GM23248 (cell line): ENCODE results near the gene TYMP. TPM values are rescaled to one million over a fixed set of nuclear protein-coding genes. Genes with fewer than 3 reads are reported as not detected.

Experiments used
- DNase-seq: peaks from one replicate; pipeline ENCODE4 v3.0.0-alpha.2; 2015
- H2AFZ ChIP-seq: fragments of 200-600 bp; sonication (generic); 2 replicates; pipeline ENCODE4 v1.6.1; 2016; ENCODE audit warnings: antibody characterized with exemption
- H3F3A ChIP-seq: fragments of 200-600 bp; sonication (generic); 2 replicates; pipeline ENCODE4 v1.6.1; 2016; ENCODE audit warnings: mild to moderate bottlenecking, antibody characterized with exemption, mixed run types; ENCODE audit not compliant: insufficient read depth
- H3K27ac ChIP-seq: fragments of 200-600 bp; sonication (generic); 2 replicates; pipeline ENCODE4 v1.5.1; 2016; ENCODE audit warnings: mild to moderate bottlenecking
- H3K27me3 ChIP-seq: fragments of 200-600 bp; sonication (generic); replicated peaks from 2 replicates; pipeline ENCODE4 v1.6.1; 2016; ENCODE audit warnings: mild to moderate bottlenecking; ENCODE audit not compliant: insufficient read depth
- H3K36me3 ChIP-seq: fragments of 200-600 bp; sonication (generic); 2 replicates; pipeline ENCODE4 v1.6.1; 2016; ENCODE audit warnings: low read depth, mild to moderate bottlenecking
- H3K4me1 ChIP-seq: fragments of 200-600 bp; sonication (generic); 2 replicates; pipeline ENCODE4 v1.6.1; 2016; ENCODE audit warnings: mild to moderate bottlenecking; ENCODE audit not compliant: insufficient read depth
- H3K4me2 ChIP-seq: fragments of 200-600 bp; sonication (generic); one replicate; pipeline ENCODE4 v1.6.1; 2016; ENCODE audit warnings: mild to moderate bottlenecking; ENCODE audit not compliant: unreplicated experiment
- H3K4me3 ChIP-seq: fragments of 200-600 bp; sonication (generic); 2 replicates; pipeline ENCODE4 v1.5.1; 2016; ENCODE audit warnings: mild to moderate bottlenecking
- H3K79me2 ChIP-seq: fragments of 200-600 bp; sonication (generic); 2 replicates; pipeline ENCODE4 v1.6.1; 2016; ENCODE audit warnings: mild to moderate bottlenecking; ENCODE audit not compliant: insufficient read depth
- H3K9ac ChIP-seq: fragments of 200-600 bp; sonication (generic); 2 replicates; pipeline ENCODE4 v1.6.1; 2016; ENCODE audit warnings: mild to moderate bottlenecking
- H3K9me2 ChIP-seq: fragments of 200-600 bp; sonication (generic); 2 replicates; pipeline ENCODE4 v1.6.1; 2016; ENCODE audit warnings: mixed run types, mild to moderate bottlenecking, moderate library complexity; ENCODE audit not compliant: insufficient read depth
- H3K9me3 ChIP-seq: fragments of 200-600 bp; sonication (generic); one replicate; pipeline ENCODE4 v1.6.1; 2017; ENCODE audit warnings: low read depth
- H4K20me1 ChIP-seq: fragments of 200-600 bp; sonication (generic); 2 replicates; pipeline ENCODE4 v1.6.0; 2016; ENCODE audit not compliant: insufficient read depth
- EZH2 ChIP-seq: fragments of 200-600 bp; sonication (generic); IDR thresholded peaks from 2 replicates; pipeline ENCODE4 v1.6.1; 2018; ENCODE audit warnings: antibody characterized with exemption, mild to moderate bottlenecking; ENCODE audit not compliant: insufficient read depth, poor library complexity, severe bottlenecking
- EZH2phosphoT487 ChIP-seq: fragments of 200-600 bp; sonication (generic); IDR thresholded peaks from 2 replicates; pipeline ENCODE4 v1.6.1; 2018; ENCODE audit warnings: antibody characterized with exemption, moderate library complexity, mild to moderate bottlenecking, low read depth; ENCODE audit not compliant: insufficient read depth
- WGBS, 2 experiments: methylation state at CpG; one replicate each; pipeline ENCODE4 v1.1.6; 2015 to 2017; ENCODE audit warnings: low lambda C conversion rate in 2 of 2, low coverage in 1 of 2; ENCODE audit errors: missing lambda C conversion rate in 2 of 2; 5-methylcytosine and 5-hydroxymethylcytosine counted together
- in situ Hi-C: fragments of 300-500 bp; cut with MboI; formaldehyde crosslinking; loops from 2 replicates; pipeline ENCODE4 v1.15.0; 2020
- polyA plus RNA-seq: library from polyadenylated mRNA; unstranded; fragments of >200 nt; fragmentation: Nextera tagmentation; extraction: Ambion mirVana; gene quantifications from 2 replicates; pipeline ENCODE4 v1.2.1, GENCODE V29; 2016
- total RNA-seq: library from RNA; depleted of rRNA; stranded (reverse); fragments of >200 nt; shearing (Covaris generic); gene quantifications from 2 replicates; pipeline ENCODE4 v1.2.3, GENCODE V29; 2014

Gene TYMP
- total and polyA plus RNA-seq, 2 experiments from 2014 or later, result 24.3 to 33.2 TPM

DNA sequence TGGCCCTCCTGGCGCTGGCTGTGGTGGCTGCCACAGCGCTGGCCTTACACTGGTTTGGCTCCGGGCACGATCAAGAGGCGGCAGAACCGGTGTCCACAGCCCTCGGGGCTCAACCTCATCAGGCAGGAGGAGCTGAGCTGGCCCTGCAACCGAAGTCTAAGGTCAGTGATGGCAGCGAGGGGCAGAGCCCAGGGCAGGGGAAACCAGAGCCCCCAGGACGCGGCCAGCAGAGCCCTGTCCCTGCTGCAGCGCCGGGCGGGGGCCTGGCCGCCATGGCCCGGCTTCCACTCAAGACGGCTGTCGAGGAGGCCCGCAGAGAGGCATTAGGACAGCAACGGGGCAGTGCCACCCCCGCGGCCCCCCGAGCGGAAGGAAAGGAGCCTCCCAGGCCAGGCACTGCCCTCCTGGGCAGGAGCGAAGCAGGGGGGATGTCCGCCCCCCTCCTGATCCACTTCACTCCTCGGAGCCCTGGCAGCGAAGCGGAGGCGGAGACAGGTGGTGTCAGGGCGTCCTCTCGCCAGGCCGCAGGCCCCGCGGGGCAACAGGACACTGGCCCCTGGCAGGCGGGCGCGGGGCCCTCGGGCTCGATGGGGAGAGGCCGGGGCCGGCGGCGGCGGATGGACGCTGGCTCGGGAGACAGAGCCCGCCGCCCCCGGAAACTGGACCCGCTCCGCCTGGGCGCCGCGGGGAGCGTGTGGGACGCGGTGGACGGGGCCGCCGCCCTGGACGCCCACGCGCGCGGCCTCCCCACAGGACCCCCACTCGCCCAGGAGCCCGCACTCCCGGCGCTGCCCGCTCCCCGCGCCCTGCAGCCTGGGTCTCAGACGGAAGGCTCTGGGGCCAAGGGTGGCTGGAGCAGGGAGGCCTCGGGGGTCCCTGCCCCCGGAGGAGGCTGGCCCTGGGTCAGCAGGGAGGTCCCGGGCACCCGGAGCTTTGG is 16.8 kb upstream of the TYMP start:
- Histone ChIP-seq H3K27ac (no peak overlapping the region), H3K27me3 (peaks cover 8% of the 10 kb centered on the region), H3K79me2 (no peaks in the 10 kb centered on the region), H2AFZ (no peak overlapping the region), H3K4me1 (peaks cover 10% of the 10 kb centered on the region), H3K9me2 (no peaks in the 10 kb centered on the region), H3K4me3 (no peak overlapping the region), H3K9me3 (no peaks in the 10 kb centered on the region), H3K36me3 (no peaks in the 10 kb centered on the region), H3K4me2 (no peak overlapping the region), H4K20me1 (no peaks in the 10 kb centered on the region), H3K9ac (no peak overlapping the region), H3F3A (peaks cover 10% of the 10 kb centered on the region; the same call in 1 of the 2 replicates)
- TF ChIP-seq EZH2 (no peak), EZH2phosphoT487 (no peak)
- DNase-seq, result no peak
- in situ Hi-C loops, result no loop called here
- WGBS, 2 experiments, result 88 to 91% methylated on average over 40 to 78 of the region's 78 CpGs

DNA sequence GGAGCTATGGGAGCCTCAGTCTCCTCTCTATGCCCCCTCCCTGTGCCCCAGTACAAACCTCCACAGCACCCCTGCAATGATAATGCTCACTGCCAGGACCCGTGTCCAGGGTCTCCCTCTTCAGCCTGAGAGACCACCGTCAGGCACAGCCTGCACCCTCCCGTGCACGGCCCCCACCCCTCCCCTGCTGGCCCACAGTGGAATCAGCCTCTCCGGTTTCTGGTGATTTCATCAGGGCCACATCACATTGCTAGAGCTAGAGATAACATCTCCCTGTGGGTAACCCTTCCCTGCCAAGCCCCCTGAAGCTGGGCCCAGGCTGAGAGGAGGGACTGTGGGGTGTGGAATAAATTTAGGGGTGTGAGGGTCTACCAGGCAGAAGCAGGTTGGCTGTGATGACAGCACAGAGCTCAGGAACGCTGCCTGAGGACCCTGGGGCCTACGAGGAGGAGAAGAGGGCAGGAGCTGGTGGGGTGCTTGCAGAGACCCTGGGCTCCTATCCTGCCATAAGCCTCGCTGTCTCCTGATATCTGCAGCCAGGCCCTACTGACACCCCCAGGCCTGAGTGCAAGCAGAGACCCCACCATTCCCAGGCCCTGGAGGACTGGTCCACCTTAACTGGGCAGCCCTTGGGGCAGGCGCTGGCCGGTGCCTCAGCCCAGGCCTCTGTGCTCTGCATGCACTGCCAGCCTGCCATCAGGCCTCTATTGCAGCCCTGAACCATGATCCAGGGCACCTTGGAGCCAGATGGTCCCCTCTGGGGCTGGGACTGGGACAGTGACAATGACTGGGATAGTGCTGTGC is 15.9 kb upstream of the TYMP start, which contains the start of gene KLHDC7B:
TSS of gene KLHDC7B (plus strand) at position 378 of the 804 bp plus-strand sequence. CDS start at position 723, 345 bp downstream.
- H3K79me2 ChIP-seq, result no peaks in the 10 kb centered on the region
- DNase-seq, result no peak
- WGBS, 2 experiments, result 83 to 84% methylated on average over 9 to 10 of the region's 10 CpGs

DNA sequence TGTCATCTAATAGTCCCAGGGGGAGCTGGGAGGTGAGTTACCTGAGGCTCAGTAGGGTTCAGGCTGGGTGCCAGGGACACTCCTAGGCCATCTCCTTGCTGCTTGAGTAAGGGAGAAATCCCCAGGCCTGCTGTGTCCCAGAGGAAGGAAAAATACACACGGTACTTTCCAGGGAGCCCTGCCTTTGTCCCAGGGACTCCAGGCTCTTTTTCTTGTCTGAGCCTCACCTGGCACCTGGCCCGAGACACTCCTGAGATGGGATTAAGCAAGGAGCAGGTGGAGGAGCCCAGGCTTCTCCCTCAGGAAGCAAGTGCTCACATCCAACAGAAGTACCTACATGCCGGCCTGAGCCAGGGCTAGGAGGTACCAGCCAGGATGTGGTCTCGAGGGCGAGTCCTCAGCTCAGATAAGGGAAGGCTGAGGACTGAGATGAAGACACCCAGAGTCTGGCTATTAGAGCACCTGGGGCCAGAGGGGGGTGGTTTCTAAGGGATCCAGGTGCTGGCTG is 15.0 kb upstream of the TYMP start:
- Histone ChIP-seq H3K4me2 (no peak overlapping the region), H3K79me2 (no peaks in the 10 kb centered on the region), H3K9ac (peak overlapping the region; percentile 62), H3K27me3 (peaks cover 8% of the 10 kb centered on the region), H3K9me3 (no peaks in the 10 kb centered on the region), H3K9me2 (no peaks in the 10 kb centered on the region), H3K4me1 (peaks cover 26% of the 10 kb centered on the region), H3K4me3 (peak overlapping the region; percentile 51; the same call in 1 of the 2 replicates), H3F3A (peaks cover 27% of the 10 kb centered on the region), H4K20me1 (no peaks in the 10 kb centered on the region), H3K36me3 (no peaks in the 10 kb centered on the region), H2AFZ (peak overlapping the region; percentile 54), H3K27ac (no peak overlapping the region)
- TF ChIP-seq EZH2, result no peak
- TF ChIP-seq EZH2phosphoT487, result no peak
- DNase-seq, result no peak
- in situ Hi-C loops, result no loop called here
- WGBS, 2 experiments, result 93% methylated on average over 5 of the region's 5 CpGs

More for the DNA sequence above, 15.9 kb upstream of the TYMP start, which contains the start of gene KLHDC7B:
- TF ChIP-seq EZH2 (no peak), EZH2phosphoT487 (no peak)
- Histone ChIP-seq H3K9ac (peak within 1 kb of the TSS; percentile 62; the same call in 1 of the 2 replicates), H4K20me1 (no peaks in the 10 kb centered on the region), H3K27ac (no peak within 1 kb of the TSS), H3K36me3 (no peaks in the 10 kb centered on the region), H2AFZ (peak within 1 kb of the TSS; percentile 54; the same call in 1 of the 2 replicates), H3K9me3 (no peaks in the 10 kb centered on the region), H3K4me2 (no peak within 1 kb of the TSS), H3F3A (peaks cover 18% of the 10 kb centered on the region), H3K4me3 (no peak within 1 kb of the TSS), H3K4me1 (peaks cover 17% of the 10 kb centered on the region), H3K9me2 (no peaks in the 10 kb centered on the region), H3K27me3 (peaks cover 8% of the 10 kb centered on the region)
- in situ Hi-C loops, result no loop called here
